CD4-positive, alpha-beta memory T cell (primary cell): ENCODE measurements around the gene CAMTA1. TPM values are rescaled to one million over a fixed set of nuclear protein-coding genes. Genes with fewer than 3 reads are reported as not detected.
"Not testable (repeated sequence)": the region's sequence is repeated elsewhere in the genome, so short reads cannot be mapped to it uniquely, and the experiment has no call there.

Source experiments
- CTCF ChIA-PET: fragments of 350-600 bp; sonication (Branson Sonifier 250); formaldehyde crosslinking; loops from one replicate; lab custom pipeline; 2021; ENCODE audit warnings: inconsistent platforms; ENCODE audit not compliant: partially characterized antibody; lab: Charles Lee
- POLR2A ChIA-PET: fragments of 350-600 bp; sonication (Branson Sonifier 250); formaldehyde crosslinking; loops from one replicate; lab custom pipeline; 2021; ENCODE audit not compliant: partially characterized antibody; lab: Charles Lee
- DNase-seq, 5 donors: peaks; one replicate each; pipeline versions ENCODE4 v3.0.0 to v3.0.0-alpha.2; 2020 to 2022; ENCODE audit warnings: mixed read lengths in 1 of 5
- H3K27ac ChIP-seq: one replicate; pipeline ENCODE4 v1.7.0; 2013; ENCODE audit warnings: low read depth, low read length
- H3K27me3 ChIP-seq: 2 replicates; pipeline ENCODE4 v1.7.0; 2013; ENCODE audit warnings: mild to moderate bottlenecking, low read length, moderate library complexity; ENCODE audit not compliant: insufficient read depth
- H3K36me3 ChIP-seq: 2 replicates; pipeline ENCODE4 v1.7.0; 2013; ENCODE audit warnings: mild to moderate bottlenecking, low read length, moderate library complexity; ENCODE audit not compliant: insufficient read depth
- H3K4me1 ChIP-seq: 2 replicates; pipeline ENCODE4 v1.7.0; 2013; ENCODE audit warnings: mild to moderate bottlenecking, low read length, moderate library complexity; ENCODE audit not compliant: insufficient read depth
- H3K4me3 ChIP-seq, 2 donors: one replicate each; pipeline ENCODE4 v1.7.0; 2013; ENCODE audit warnings: low read length in 2 of 2, mild to moderate bottlenecking in 1 of 2
- H3K9me3 ChIP-seq, 2 donors: one replicate each; pipeline ENCODE4 v1.7.0; 2013; ENCODE audit warnings: low read length in 2 of 2, control low read depth in 1 of 2; ENCODE audit not compliant: control insufficient read depth in 1 of 2
- H3K27ac Mint-ChIP-seq, 7 donors: one replicate each; pipeline ENCODE4 v1.8.0; 2020 to 2021; ENCODE audit warnings: mixed read lengths in 7 of 7, mild to moderate bottlenecking in 6 of 7, inconsistent platforms in 3 of 7, moderate library complexity in 3 of 7
- H3K27me3 Mint-ChIP-seq, 2 donors: one replicate each; pipeline ENCODE4 v1.8.0; 2020 to 2021; ENCODE audit warnings: mixed read lengths in 2 of 2
- H3K36me3 Mint-ChIP-seq, 2 donors: one replicate each; pipeline ENCODE4 v1.8.0; 2020 to 2021; ENCODE audit warnings: mixed read lengths in 2 of 2, inconsistent platforms in 1 of 2, mild to moderate bottlenecking in 1 of 2
- H3K4me1 Mint-ChIP-seq, 4 donors: one replicate each; pipeline ENCODE4 v1.8.0; 2020 to 2021; ENCODE audit warnings: mixed read lengths in 4 of 4, mild to moderate bottlenecking in 1 of 4
- H3K4me3 Mint-ChIP-seq, 8 donors: one replicate each; pipeline ENCODE4 v1.8.0; 2020 to 2021; ENCODE audit warnings: mixed read lengths in 8 of 8, mild to moderate bottlenecking in 7 of 8, moderate library complexity in 6 of 8, inconsistent platforms in 3 of 8
- H3K9me3 Mint-ChIP-seq, 8 donors: one replicate each; pipeline ENCODE4 v1.8.0; 2020 to 2021; ENCODE audit warnings: mixed read lengths in 8 of 8, mild to moderate bottlenecking in 5 of 8, inconsistent platforms in 3 of 8, moderate library complexity in 1 of 8
- intact Hi-C: fragments of 100-400 bp; cut with micrococcal nuclease; formaldehyde crosslinking; loops from one replicate; pipeline ENCODE4 v1.15.1; 2023
- polyA plus RNA-seq, 2 donors: library from polyadenylated mRNA; unstranded; fragments of 300-500 nt; fragmentation: Illumina TruSeq; gene quantifications; one replicate each; pipeline ENCODE4 v1.2.3, GENCODE V29; 2021
- total RNA-seq, 2 experiments: library from RNA; stranded (reverse); gene quantifications; one replicate each; pipeline ENCODE4 v1.2.3, GENCODE V29; 2021

Gene CAMTA1
- total and polyA plus RNA-seq, 4 experiments from 2014 or later: 39.1 to 118 (median 59.9) TPM

DNA sequence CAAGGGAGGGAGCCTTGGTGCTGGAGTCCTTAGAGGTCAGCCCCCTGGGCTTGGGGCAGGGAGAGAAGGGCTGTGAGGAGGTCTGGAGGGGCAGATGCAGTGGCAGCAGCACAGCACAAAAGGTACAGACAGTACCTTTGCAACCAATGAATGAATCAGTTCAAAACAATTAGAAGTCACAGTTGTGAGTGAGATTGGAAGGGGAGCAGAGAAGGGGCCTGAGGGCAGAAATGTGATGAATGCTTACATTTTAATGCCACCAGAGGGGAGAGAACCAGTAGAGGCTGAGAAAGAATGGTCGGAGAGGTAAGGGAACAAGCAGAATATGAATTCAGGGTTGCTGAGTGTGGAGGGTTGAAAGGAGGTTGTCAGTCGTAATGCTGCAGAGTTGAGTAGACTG is 24.2 kb downstream of the CAMTA1 start:
- no peaks in the 10 kb centered on the region for H3K9me3 ChIP-seq
- H3K4me3 Mint-ChIP-seq: no peak overlapping the region
- intact Hi-C loops: no loop called here
- no peak overlapping the region for H3K27ac ChIP-seq
- peaks cover 3% of the 10 kb centered on the region for H3K36me3 ChIP-seq
- H3K4me1 Mint-ChIP-seq: peaks cover 23 to 46% (median 33%) of the 10 kb centered on the region in 4 donors
- H3K9me3 Mint-ChIP-seq: no peaks in the 10 kb centered on the region
- no peak overlapping the region for H3K4me3 ChIP-seq
- no peaks in the 10 kb centered on the region for H3K27me3 Mint-ChIP-seq
- ChIA-PET POLR2A (no interaction called here), CTCF (interaction anchor here (0.7 kb wide), 1 partner anchor 22 kb away, joined by 3 read pairs; no protein-coding TSS in a partner anchor)
- no peak overlapping the region for H3K27ac Mint-ChIP-seq
- H3K4me1 ChIP-seq: peaks cover 23% of the 10 kb centered on the region
- no peaks in the 10 kb centered on the region for H3K27me3 ChIP-seq
- no peak for DNase-seq
- peaks cover 0 to 5% of the 10 kb centered on the region in 2 donors for H3K36me3 Mint-ChIP-seq

DNA sequence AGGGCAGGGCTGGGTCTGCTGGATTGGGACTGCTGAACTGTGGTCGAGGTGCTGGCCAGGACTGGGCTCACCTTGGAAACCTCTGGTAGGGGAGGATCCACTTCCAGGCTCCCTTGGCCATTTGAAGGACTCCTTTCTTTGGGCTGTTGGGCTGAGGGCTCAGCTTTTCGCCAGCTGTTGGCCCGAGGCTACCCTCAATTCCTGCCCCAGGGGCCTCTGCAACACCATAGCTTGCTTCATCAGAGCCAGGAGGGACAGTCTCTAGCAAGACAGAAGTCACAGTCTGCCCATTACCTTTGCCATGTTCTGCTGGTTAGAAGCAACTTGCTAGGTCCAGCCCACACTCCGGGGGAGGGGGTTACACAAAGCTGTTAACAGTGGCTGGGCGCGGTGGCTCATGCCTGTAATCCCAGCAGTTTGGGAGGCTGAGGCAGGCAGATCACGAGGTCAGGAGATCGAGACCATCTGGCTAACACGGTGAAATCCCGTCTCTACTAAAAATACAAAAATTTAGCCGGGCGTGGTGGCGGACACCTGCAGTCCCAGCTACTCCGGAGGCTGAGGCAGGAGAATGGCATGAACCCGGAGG is 25.0 kb downstream of the CAMTA1 start:
- H3K4me3 Mint-ChIP-seq, DNase-seq, H3K27ac Mint-ChIP-seq, H3K9me3 Mint-ChIP-seq, H3K27me3 ChIP-seq, POLR2A ChIA-PET, intact Hi-C loops, H3K36me3 Mint-ChIP-seq, H3K4me3 ChIP-seq, H3K36me3 ChIP-seq, H3K27ac ChIP-seq, H3K9me3 ChIP-seq, H3K27me3 Mint-ChIP-seq: not testable (repeated sequence)
- H3K4me1 Mint-ChIP-seq: peaks cover 23 to 42% (median 27%) of the 10 kb centered on the region in 4 donors
- CTCF ChIA-PET: interaction anchor here (0.7 kb wide), 1 partner anchor 23 kb away, joined by 3 read pairs; no protein-coding TSS in a partner anchor
- peaks cover 16% of the 10 kb centered on the region for H3K4me1 ChIP-seq

DNA sequence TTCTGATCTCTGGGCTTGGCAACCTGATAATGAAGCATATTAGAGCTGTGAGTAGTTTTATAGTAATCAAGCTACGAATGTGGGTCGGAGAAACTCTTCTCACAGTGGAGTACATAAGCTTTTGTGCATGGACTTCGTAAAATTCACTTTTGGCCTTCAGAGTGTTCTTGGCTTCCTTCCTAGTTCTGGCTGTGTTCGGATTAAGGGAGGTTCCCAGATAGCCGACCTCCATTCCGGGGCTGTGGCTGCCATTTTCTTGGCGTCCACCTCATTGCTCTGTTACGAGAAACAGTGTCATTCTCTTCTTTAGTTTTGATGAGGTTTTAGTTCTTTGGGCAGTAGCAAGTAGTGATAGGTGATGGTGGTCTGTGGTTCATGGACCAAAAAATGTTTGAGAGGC is 26.3 kb downstream of the CAMTA1 start:
- POLR2A ChIA-PET: no interaction called here
- peaks cover 3% of the 10 kb centered on the region for H3K36me3 ChIP-seq
- intact Hi-C loops: no loop called here
- H3K4me1 Mint-ChIP-seq: peaks cover 21 to 41% (median 32%) of the 10 kb centered on the region in 4 donors
- CTCF ChIA-PET: no interaction called here
- no peak for DNase-seq
- no peaks in the 10 kb centered on the region for H3K27me3 ChIP-seq
- H3K27ac Mint-ChIP-seq: no peak overlapping the region
- H3K27ac ChIP-seq: no peak overlapping the region
- no peaks in the 10 kb centered on the region for H3K27me3 Mint-ChIP-seq
- H3K4me3 ChIP-seq: no peak overlapping the region
- H3K9me3 ChIP-seq: no peaks in the 10 kb centered on the region
- H3K36me3 Mint-ChIP-seq: peaks cover 0 to 5% of the 10 kb centered on the region in 2 donors
- H3K4me1 ChIP-seq: peaks cover 11% of the 10 kb centered on the region
- H3K9me3 Mint-ChIP-seq: no peaks in the 10 kb centered on the region
- H3K4me3 Mint-ChIP-seq: peak overlapping the region in 1 of 8 donors; percentile 15

DNA sequence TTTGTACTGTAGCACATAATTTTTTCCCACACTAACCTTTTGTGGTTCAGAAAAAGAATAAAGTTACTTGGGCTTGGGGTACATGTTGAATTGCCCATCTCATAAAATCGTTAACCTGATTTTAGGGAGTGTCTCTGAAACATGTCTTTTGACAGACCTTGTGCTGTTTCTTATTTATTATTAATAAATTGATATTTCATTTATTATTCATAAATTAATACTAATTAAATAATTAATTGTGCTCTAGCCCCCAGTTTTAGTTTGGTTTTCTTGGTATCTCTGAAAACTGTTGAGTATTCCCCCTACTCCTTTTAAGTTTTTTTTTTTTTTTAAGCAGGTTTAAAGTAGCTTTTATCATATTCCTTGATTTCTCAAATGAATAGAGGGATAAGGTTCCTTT is 27.9 kb downstream of the CAMTA1 start:
- Histone ChIP-seq H3K36me3 (peaks cover 3% of the 10 kb centered on the region), H3K27me3 (no peaks in the 10 kb centered on the region), H3K9me3 (no peaks in the 10 kb centered on the region), H3K27ac (no peak overlapping the region), H3K4me3 (no peak overlapping the region), H3K4me1 (peaks cover 7% of the 10 kb centered on the region)
- CTCF ChIA-PET: no interaction called here
- Mint-ChIP-seq H3K27me3 (no peaks in the 10 kb centered on the region), H3K4me3 (no peak overlapping the region), H3K27ac (no peak overlapping the region), H3K4me1 (peaks cover 28 to 54% (median 42%) of the 10 kb centered on the region in 4 donors), H3K9me3 (no peaks in the 10 kb centered on the region), H3K36me3 (peaks cover 0 to 5% of the 10 kb centered on the region in 2 donors)
- no peak for DNase-seq
- POLR2A ChIA-PET: no interaction called here
- intact Hi-C loops: no loop called here

DNA sequence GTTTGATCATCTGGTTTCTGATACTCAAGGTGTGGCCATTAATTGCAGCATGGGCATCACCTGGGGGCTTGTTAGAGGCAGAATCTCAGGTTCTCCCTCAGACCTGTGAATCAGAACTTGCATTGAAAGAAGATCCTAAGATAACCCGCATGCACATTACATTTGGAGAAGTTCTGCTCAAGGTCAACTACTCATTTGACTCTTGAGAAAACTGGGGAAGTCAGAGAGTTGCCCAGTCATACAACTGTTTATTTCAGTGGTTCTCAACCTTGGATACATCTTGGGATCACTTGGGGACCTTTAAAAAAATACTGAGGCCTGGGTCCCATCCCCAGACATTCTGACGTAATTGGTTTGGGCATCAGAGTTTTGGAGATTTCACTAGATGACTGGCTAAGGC is 30.5 kb downstream of the CAMTA1 start:
- H3K9me3 Mint-ChIP-seq: no peaks in the 10 kb centered on the region
- POLR2A ChIA-PET: no interaction called here
- H3K9me3 ChIP-seq: no peaks in the 10 kb centered on the region
- no peak overlapping the region for H3K4me3 ChIP-seq
- CTCF ChIA-PET: no interaction called here
- H3K4me3 Mint-ChIP-seq: no peak overlapping the region
- DNase-seq: no peak
- H3K27ac Mint-ChIP-seq: no peak overlapping the region
- no peaks in the 10 kb centered on the region for H3K27me3 Mint-ChIP-seq
- peaks cover 20% of the 10 kb centered on the region for H3K4me1 ChIP-seq
- intact Hi-C loops: no loop called here
- peaks cover 3 to 6% of the 10 kb centered on the region in 2 donors for H3K36me3 Mint-ChIP-seq
- no peak overlapping the region for H3K27ac ChIP-seq
- H3K27me3 ChIP-seq: no peaks in the 10 kb centered on the region
- H3K4me1 Mint-ChIP-seq: peaks cover 42 to 68% (median 58%) of the 10 kb centered on the region in 4 donors
- H3K36me3 ChIP-seq: no peaks in the 10 kb centered on the region

DNA sequence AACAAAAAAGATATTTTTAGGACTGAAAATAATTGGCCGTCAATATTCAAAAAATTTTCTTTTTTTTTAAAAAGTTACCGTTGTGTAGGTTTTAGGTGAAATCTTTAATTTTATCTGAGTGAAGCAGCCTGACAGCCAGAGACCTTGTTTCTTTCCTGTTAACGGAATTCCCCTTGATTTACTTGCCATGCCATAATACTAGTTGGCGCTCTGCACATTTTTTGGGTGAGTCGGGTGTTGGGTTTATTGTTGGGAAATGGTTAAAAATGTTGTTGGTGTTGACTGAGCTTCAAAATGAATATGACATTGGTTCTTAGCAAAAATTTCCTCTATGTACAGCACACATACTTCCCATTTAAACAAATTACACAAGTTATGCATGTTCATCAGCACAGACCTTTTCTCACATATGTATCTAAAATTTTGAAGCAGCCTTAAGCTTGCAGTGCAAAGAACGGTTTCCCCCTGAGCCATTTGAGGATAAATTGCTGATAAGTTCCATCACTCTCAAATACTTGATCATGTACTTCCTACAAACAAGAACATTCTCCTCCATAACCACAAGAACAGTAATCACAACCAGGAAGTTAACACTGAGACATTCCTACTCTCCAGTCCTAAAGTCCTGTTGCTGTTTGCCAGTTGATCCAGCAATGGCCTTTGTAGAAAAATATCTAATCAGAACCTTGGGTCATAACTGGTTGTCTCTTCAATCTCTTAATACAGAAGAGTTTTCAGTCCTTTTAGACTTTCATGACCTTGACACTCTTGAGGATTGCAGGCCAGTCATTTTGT is 34.2 kb downstream of the CAMTA1 start:
- Mint-ChIP-seq H3K27ac (peak overlapping the region in 1 of 7 donors; percentile 30), H3K4me1 (peaks cover 39 to 64% (median 50%) of the 10 kb centered on the region in 4 donors), H3K4me3 (peak overlapping the region in 3 of 8 donors; percentile 2 to 27 (median 5)), H3K9me3 (no peaks in the 10 kb centered on the region), H3K36me3 (peaks cover 3 to 5% of the 10 kb centered on the region in 2 donors), H3K27me3 (no peaks in the 10 kb centered on the region)
- H3K27me3 ChIP-seq: no peaks in the 10 kb centered on the region
- DNase-seq: no peak
- intact Hi-C loops: no loop called here
- CTCF ChIA-PET: interaction anchor here (0.6 kb wide), 1 partner anchor 922 kb away, joined by 3 read pairs; no protein-coding TSS in a partner anchor
- no peaks in the 10 kb centered on the region for H3K9me3 ChIP-seq
- H3K27ac ChIP-seq: no peak overlapping the region
- H3K4me3 ChIP-seq: no peak overlapping the region
- POLR2A ChIA-PET: no interaction called here
- H3K4me1 ChIP-seq: peaks cover 22% of the 10 kb centered on the region
- H3K36me3 ChIP-seq: no peaks in the 10 kb centered on the region

DNA sequence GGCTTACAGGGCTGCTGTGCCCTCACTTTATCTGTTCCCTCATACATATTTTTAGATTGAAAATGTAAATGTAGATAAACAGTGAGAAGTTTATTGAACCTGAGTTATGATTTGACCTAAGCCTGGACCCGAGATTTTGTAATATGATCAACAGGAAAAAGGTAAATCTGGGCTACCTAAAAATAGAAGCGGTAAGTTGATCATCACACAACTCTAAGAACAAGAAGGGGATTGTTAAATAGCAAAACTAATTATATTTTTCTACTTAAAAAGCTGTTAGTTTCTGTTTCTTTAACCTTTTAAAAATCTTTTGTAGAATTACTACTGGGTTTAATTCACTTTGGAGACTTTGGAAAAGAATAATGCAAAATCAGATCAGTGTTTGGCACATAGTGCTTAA is 35.6 kb downstream of the CAMTA1 start:
- H3K36me3 ChIP-seq: no peaks in the 10 kb centered on the region
- intact Hi-C loops: no loop called here
- no peaks in the 10 kb centered on the region for H3K27me3 ChIP-seq
- peaks cover 19% of the 10 kb centered on the region for H3K4me1 ChIP-seq
- CTCF ChIA-PET: no interaction called here
- H3K9me3 ChIP-seq: no peaks in the 10 kb centered on the region
- Mint-ChIP-seq H3K4me1 (peaks cover 36 to 58% (median 44%) of the 10 kb centered on the region in 4 donors), H3K27ac (peak overlapping the region in 2 of 7 donors; percentile 42 to 72), H3K27me3 (no peaks in the 10 kb centered on the region), H3K4me3 (peak overlapping the region in 2 of 8 donors; percentile 2 to 4), H3K9me3 (no peaks in the 10 kb centered on the region), H3K36me3 (peaks cover 5 to 9% of the 10 kb centered on the region in 2 donors)
- POLR2A ChIA-PET: no interaction called here
- H3K4me3 ChIP-seq: no peak overlapping the region
- no peak overlapping the region for H3K27ac ChIP-seq
- no peak for DNase-seq
